Measurements from ENCODE around the gene PTPRU.

The PTPRU gene

GRCh38 chr1:29235955-29236711 lies at the start of gene PTPRU:
TSS of gene PTPRU (plus strand) at chr1:29236522. CDS start at chr1:29236645, 123 bp downstream.
- peak; percentile 53 for DNase-seq (ENCODE audit: low read depth)

GRCh38 chr1:29186707-29187106 lies 49.6 kb upstream of the PTPRU start:
- no peak for DNase-seq (ENCODE audit: low read depth)
- TF ChIP-seq, protein P1, sequence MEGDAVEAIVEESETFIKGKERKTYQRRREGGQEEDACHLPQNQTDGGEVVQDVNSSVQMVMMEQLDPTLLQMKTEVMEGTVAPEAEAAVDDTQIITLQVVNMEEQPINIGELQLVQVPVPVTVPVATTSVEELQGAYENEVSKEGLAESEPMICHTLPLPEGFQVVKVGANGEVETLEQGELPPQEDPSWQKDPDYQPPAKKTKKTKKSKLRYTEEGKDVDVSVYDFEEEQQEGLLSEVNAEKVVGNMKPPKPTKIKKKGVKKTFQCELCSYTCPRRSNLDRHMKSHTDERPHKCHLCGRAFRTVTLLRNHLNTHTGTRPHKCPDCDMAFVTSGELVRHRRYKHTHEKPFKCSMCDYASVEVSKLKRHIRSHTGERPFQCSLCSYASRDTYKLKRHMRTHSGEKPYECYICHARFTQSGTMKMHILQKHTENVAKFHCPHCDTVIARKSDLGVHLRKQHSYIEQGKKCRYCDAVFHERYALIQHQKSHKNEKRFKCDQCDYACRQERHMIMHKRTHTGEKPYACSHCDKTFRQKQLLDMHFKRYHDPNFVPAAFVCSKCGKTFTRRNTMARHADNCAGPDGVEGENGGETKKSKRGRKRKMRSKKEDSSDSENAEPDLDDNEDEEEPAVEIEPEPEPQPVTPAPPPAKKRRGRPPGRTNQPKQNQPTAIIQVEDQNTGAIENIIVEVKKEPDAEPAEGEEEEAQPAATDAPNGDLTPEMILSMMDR (conservative IDR thresholded peaks at IDR 0.05; ENCODE audit: control insufficient read depth, insufficient read depth, low read depth, low read length): no peak
- no peak overlapping the region for H3K4me3 ChIP-seq (ENCODE audit: control insufficient read depth, low read depth, low read length)

More at GRCh38 chr1:29235955-29236711, at the start of gene PTPRU:
- H3K4me3 ChIP-seq (ENCODE audit: control insufficient read depth, low read depth, low read length): peak within 1 kb of the TSS; percentile 61
- TF ChIP-seq, protein P1 (conservative IDR thresholded peaks at IDR 0.05; ENCODE audit: control insufficient read depth, insufficient read depth, low read depth, low read length): no peak

- DNase-seq (ENCODE audit: low read depth): no peak
- H3K4me3 ChIP-seq (ENCODE audit: control insufficient read depth, low read depth, low read length): no peak overlapping the region
- TF ChIP-seq, protein P1 (conservative IDR thresholded peaks at IDR 0.05; ENCODE audit: control insufficient read depth, insufficient read depth, low read depth, low read length): no peak
Measured at GRCh38 chr1:29190718-29191117, 45.6 kb upstream of the PTPRU start.

DNA sequence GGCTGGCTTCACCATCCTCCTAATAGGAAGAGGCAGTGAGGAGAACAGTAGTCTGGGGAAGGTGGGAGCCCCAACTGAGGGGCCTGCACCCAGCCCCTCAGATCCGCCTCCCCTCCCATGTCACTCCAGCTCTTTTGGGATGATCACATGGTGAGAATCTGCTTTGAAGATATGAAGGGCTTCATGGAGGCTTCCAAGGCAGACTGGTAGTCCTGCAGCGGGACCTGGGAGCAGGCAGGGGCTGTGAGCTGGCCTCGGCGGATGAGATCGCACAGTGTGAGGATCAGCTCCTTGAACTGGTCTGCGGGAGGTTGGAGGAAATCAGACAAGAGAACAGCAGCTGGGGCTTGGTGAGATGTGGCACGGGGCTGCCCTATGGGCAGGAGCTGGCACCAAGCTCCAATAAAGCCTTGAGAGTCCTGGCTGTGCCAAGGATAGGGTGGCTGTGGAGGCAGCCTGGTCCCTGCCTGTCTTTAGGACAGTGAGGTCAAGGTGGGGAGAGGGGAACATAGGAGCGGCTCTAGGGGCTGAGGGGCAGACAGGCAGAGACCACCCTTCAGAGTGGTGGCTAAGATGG lies 42.4 kb upstream of the PTPRU start:
- no peak for DNase-seq (ENCODE audit: low read depth)
- no peak overlapping the region for H3K4me3 ChIP-seq (ENCODE audit: control insufficient read depth, low read depth, low read length)
- TF ChIP-seq, protein P1 (conservative IDR thresholded peaks at IDR 0.05; ENCODE audit: control insufficient read depth, insufficient read depth, low read depth, low read length): no peak

DNA sequence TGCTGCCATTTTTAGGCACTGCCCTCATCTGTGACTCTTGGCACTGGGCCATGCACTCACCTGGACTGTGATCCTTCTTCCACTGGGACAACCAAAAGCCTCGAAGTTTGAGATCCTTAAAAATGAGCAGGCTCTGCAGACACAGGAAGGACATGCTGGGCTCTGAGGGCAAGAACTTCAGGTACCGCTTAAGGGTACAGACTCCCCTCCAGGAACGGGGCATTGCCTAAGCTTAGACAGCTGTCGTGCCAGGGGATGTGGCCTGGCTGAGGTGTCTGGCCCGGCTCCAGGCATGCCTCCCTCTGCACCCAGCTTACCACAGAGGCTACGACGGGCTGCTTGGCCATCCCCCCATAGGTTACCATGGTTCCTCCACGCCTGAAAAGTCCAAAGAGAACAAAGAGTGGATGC lies 40.4 kb upstream of the PTPRU start:
- no peak overlapping the region for H3K4me3 ChIP-seq (ENCODE audit: control insufficient read depth, low read depth, low read length)
- TF ChIP-seq, protein P1 (conservative IDR thresholded peaks at IDR 0.05; ENCODE audit: control insufficient read depth, insufficient read depth, low read depth, low read length): no peak
- no peak for DNase-seq (ENCODE audit: low read depth)

GRCh38 chr1:29196863-29197589 lies 39.3 kb upstream of the PTPRU start:
- TF ChIP-seq, protein P1 (conservative IDR thresholded peaks at IDR 0.05; ENCODE audit: control insufficient read depth, insufficient read depth, low read depth, low read length): no peak
- DNase-seq (ENCODE audit: low read depth): peak; percentile 79
- H3K4me3 ChIP-seq (ENCODE audit: control insufficient read depth, low read depth, low read length): no peak overlapping the region

All from fibroblast of mammary gland (primary cell).